Stimulated activated CD4-positive, alpha-beta T cell treated with anti-CD3 and anti-CD28 coated beads, Interleukin-4, amount 100 ng/mL, for 24 hours (primary cell): ENCODE results near the gene TKTL1.
A peak's percentile ranks its signal among the peaks of the same experiment; 100 is the strongest.
"Not testable (repeated sequence)": the region's sequence is repeated elsewhere in the genome, so short reads cannot be mapped to it uniquely, and the experiment has no call there.

Experiments
- DNase-seq: peaks from one replicate; pipeline ENCODE4 v3.0.0-alpha.2; 2020

The TKTL1 gene

DNA sequence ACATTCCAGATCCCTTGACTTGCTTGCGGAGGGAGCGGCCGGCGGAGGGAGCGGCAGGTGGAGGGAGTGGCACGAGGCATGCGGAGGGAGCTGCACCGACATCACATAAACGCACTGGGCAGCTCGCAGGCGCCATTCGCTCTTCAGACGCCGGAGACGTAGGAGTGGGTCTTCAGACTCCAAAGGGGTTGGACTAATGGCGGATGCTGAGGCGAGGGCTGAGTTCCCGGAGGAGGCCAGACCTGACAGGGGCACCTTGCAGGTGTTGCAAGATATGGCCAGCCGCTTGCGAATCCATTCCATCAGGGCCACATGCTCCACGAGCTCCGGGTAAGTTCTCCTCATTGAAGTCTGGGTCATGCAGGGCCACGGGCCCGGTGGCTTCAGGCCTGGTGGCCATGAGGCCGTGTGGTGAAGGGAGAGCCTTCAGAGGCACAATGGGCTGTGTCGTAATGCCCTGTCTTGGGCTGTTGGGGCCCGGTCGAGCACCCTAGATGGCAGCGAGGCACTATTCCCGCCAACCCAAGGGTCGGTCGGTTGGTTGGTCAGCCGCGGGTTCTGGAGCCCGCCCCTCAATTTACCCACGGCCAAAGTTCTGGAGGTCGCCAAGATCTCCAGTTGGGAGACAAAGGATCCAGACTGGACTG is at the start of gene TKTL1:
TSS of gene TKTL1 (plus strand) at position 132 of the 647 bp plus-strand sequence. CDS start at position 197, 65 bp downstream.
- no peak for DNase-seq

DNA sequence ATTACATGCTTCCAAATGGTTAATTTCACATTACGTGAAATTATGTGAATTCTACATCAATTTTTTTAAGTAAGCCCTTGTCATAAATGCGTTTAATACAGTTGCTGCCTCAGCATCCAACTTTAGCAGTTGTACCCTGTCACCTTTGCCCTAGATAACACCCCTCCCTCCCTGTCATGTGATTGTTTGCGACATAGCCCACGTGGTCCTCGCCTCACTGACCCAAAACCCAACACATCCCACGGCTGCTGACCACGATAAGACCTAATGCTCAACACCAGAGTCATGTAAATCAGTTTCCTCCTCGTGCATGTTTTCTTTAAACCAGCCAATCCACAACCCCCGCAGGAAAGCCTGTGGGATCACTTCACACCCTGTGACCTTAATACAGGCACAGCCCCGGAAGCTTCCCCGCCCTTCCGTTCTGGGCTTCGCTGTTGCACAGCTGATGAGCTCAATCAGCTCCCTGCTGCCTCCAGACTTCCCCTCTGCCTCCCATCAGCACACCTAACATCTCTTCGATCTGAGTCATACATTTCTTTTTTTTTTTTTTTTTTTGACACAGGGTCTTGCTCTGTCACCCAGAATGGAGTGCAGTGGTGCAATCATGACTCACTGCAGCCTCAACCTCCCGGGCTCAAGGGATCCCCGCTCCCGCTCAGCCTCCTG is 48.1 kb upstream of the TKTL1 start:
- not testable (repeated sequence) for DNase-seq

GRCh38 chrX:154248076-154248475 is 47.5 kb upstream of the TKTL1 start:
- not testable (repeated sequence) for DNase-seq

- DNase-seq: not testable (repeated sequence)
Observed at GRCh38 chrX:154257282-154257681, 38.3 kb upstream of the TKTL1 start, which contains the start of gene OPN1MW3. OPN1MW3 (plus strand) TSS chrX:154257582; CDS start chrX:154257620, 38 bp downstream.

- DNase-seq: not testable (repeated sequence)
Observed at GRCh38 chrX:154258711-154259110, 36.9 kb upstream of the TKTL1 start.

DNA sequence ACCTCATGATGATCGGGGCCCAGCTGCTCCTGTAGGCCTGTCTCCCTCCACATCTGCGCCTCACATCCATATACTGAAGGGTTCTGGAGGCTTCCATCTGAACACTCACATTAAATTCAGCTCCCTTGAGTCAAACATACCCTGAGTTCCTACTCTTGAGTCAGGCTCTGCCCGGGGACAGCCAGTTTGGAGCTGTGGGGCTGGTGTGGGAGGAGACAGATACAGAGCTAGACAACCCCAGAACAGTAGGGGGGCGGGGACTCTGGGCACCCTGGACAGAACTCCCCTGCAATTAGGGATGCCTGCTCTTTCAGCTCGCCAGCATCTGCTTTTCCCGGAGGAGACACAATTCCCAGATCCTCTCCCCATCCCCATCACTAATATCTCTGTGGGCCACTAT is 32.5 kb upstream of the TKTL1 start:
- not testable (repeated sequence) for DNase-seq

DNA sequence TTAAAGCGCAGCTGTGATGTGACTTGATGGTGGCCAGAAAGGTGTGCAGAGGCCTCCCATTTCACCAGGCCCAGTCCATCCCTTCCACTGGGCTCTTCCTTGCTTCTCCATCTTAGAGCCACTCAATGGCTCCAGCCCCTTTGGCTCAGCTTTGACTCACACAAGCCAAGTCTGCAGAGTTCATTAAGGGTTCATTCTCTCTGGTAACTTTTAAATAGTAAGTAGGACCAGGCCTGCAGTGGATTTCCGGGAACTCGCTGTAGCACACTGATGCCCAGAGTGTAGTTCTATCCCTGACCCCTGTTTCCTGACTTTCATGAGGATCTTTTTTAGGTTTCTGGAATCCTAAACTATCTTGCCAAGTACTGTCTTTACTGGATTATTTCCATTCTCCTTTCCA is 26.4 kb upstream of the TKTL1 start:
- DNase-seq: not testable (repeated sequence)

DNA sequence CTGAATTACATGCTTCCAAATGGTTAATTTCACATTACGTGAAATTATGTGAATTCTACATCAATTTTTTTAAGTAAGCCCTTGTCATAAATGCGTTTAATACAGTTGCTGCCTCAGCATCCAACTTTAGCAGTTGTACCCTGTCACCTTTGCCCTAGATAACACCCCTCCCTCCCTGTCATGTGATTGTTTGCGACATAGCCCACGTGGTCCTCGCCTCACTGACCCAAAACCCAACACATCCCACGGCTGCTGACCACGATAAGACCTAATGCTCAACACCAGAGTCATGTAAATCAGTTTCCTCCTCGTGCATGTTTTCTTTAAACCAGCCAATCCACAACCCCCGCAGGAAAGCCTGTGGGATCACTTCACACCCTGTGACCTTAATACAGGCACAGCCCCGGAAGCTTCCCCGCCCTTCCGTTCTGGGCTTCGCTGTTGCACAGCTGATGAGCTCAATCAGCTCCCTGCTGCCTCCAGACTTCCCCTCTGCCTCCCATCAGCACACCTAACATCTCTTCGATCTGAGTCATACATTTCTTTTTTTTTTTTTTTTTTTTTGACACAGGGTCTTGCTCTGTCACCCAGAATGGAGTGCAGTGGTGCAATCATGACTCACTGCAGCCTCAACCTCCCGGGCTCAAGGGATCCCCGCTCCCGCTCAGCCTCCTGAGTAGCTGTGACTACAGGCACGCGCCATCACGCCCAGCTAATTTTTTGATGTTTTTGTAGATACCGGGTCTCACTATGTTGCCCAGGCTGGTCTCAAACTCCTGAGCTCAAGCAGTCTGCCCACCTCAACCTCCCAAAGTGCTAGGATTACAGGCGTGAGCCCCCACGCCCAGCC is 10.9 kb upstream of the TKTL1 start:
- DNase-seq: not testable (repeated sequence)

DNA sequence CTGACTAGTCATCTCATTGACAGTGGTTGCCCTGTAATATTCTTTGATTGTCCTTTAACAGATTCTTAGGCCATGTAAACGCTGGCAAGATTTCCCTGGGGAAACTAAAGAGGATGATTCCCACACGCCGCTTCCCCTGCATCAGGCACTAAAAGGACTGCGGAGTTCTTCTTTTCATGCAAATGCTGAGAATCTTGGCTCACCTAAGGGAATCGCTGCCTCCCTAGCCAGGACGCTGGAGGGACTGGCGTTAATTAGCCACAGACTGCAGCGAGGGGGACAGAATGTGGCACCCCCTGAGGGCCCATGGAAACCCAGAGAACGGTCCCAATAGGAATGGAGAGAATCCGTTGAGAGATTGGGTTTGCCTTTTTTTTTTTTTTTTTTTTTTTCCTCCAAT is 9.2 kb upstream of the TKTL1 start:
- DNase-seq: not testable (repeated sequence)

DNA sequence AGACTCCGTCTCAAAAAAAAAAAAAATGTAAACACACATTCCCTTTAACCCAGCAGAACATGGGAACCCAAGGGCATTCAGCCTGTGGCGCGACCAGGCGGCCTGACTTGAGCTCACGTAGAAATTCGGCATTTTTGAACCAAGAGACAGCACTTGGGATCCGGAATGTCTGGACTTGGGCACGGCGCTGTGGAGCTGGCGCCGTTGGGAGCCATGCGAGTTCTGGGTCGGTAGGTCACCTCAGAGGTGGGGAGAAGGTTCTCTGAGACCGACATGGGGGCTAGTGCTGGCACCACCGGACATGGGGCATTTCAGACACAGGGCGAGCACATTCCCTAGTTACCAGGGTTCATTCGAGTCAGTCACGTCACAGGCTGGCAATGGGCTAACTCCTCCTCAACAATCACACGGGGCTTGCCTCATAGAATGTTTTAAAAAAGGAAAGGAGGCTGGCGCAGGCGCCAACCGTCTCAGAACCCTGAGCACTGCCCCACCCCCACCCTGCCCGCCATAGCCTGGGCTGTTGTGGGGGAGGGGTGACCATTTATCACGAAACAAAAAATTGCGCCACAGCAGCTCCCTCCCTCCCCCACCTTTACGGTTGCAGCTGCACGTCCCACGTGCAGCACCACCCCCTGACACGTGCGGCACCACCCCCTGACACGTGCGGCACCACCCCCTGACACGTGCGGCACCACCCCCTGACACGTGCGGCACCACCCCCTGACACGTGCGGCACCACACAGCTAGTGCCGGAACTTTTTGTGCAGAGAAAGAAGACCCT is 612 bp upstream of the TKTL1 start, which contains the start of gene TEX28:
TSS of gene TEX28 (minus strand) at position 334 of the 784 bp plus-strand sequence. CDS start 3,007 bp downstream, outside the sequence.
- DNase-seq: no peak

DNA sequence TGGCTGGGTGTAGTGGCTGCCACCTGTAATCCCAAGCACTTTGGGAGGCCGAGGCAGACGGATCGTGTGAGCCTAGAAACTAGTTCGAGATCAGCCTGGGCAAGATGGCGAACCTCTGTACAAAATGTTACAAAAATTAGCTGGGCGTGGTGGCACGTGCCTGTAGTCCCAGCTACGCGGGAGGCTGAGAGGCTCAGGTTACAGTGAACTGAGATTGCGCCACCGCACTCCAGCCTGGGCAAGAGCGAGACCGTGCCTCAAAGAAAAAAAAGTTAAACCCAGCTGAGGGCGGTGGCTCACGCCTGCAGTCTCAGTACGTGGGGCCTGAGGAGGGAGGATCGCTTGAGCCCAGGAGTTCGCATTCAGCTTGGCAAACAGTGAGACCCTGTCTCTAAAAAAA is 1.1 kb downstream of the TKTL1 start:
- no peak for DNase-seq

DNA sequence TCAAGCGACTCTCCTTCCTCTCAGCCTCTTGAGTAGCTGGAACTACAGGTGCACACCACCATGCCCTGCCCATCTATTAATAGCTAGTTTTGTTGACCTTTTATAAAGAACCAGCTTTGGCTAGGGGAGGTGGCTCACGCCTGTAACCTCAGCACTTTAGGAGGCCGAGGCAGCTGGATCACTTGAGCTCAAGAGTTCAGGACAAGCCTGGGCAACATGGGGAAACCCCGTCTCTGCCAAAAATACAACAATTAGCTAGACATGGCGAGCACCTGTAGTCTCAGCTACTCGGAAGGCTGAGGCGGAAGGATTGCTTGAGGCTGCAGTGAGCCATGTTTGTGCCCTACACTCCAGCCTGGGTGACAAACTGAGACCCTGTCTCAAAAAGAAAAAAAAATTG is 2.7 kb downstream of the TKTL1 start:
- no peak for DNase-seq

DNA sequence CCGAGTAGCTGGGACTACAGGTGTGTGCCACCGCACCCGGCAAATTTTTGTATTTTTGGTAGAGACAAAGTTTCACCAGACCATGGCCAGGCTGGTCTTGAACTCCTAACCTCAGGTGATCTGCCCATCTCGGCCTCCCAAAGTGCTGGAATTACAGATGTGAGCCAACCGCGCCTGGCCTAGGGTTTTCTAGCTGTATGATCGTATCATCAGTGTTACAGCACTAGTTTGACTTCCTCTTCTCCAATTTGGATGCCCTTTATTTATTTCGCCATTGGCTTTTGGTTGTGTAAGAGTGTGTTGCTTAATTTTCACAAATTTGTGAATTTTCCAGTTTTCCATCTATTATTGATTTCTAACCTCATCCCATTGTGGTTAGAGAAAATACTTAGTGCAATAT is 5.2 kb downstream of the TKTL1 start:
- no peak for DNase-seq

- not testable (repeated sequence) for DNase-seq
Observed at GRCh38 chrX:154302998-154303397, 7.4 kb downstream of the TKTL1 start.

- no peak for DNase-seq
Observed at GRCh38 chrX:154303476-154303875, 7.9 kb downstream of the TKTL1 start.

DNA sequence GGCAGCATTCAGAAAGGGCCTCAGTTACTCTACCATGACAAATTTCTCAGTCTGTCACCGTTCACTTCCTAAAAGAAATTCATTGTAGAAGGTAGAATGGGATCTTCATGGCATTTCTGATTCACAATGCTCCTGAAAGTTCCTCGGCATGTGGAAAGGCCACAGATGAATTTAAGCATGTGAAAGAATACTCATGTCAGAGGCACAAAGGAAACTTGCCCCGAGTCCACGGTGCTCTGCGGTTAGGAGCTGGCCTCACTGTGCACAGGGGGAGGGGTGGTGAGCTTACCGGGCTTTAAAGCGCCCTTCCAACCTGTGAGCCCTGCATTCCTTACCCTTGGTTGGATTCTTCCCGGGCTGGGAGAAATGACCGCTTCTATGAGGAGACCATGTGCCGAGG is 9.3 kb downstream of the TKTL1 start:
- DNase-seq: no peak

DNA sequence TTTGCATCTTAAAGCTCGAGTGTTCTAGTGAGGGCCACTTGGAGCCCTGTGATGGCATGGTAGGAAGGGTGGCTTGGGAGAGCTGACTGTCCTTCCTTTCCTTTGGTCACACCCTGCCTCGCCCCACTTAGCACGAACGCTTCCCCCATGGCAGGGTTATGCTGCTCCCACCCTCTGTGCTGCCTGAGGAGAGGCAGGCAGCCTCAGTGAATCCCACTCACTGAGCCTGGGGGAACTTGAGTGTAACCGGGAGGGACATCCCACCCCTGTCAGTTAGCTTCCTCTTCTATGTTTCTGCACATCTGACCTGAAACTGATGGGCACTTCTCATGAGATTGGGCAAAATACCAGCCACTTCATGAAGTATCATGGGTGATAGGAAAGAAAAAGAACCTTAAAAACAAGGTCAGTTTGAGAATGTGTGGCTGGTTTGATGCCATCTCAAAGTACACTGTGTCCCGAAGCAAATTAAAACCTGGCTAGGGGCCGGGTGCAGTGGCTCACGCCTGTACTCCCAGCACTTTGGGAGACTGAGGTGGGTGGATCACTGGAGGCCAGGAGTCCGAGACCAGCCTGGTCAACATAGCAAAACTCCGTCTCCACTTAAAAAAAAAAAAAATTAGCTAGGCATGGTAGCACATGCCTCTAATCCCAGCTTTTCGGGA is 10.1 kb downstream of the TKTL1 start:
- no peak for DNase-seq

DNA sequence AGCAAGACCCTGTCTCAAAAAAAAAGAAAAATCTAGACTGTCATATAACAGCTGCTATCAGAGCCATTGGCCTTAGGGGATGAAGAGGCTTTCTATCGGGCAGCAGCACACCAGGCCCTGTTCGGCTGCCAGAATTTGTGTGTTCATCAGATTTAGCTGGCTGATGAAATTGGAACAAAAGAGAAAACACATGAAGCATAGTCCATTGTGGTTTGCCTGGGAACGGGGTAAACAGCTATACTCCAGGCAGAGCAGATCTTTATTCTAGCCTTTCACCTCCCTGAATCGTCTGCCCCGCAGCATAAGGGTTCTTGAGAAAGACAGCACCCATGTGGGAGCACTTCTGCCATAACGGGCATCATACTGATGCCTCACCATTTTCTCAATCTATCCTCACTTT is 11.6 kb downstream of the TKTL1 start:
- no peak for DNase-seq

- DNase-seq: peak; percentile 84
Observed at GRCh38 chrX:154308108-154308946, 12.7 kb downstream of the TKTL1 start.

- no peak for DNase-seq
Observed at GRCh38 chrX:154309041-154309775, 13.6 kb downstream of the TKTL1 start.
